GM10847 (cell line): ENCODE data around the gene RNF187.

Experiments used
- POLR2A ChIP-seq: IDR thresholded peaks from 2 replicates; pipeline ENCODE4 v1.6.1; 2011; ENCODE audit not compliant: insufficient read length; ENCODE audit errors: extremely low read depth

Gene RNF187

GRCh38 chr1:228456252-228457016, 30.7 kb upstream of the RNF187 start:
- no peak for TF ChIP-seq POLR2A

- no peak for TF ChIP-seq POLR2A
Observed at GRCh38 chr1:228457017-228457395, 30.2 kb upstream of the RNF187 start.

DNA sequence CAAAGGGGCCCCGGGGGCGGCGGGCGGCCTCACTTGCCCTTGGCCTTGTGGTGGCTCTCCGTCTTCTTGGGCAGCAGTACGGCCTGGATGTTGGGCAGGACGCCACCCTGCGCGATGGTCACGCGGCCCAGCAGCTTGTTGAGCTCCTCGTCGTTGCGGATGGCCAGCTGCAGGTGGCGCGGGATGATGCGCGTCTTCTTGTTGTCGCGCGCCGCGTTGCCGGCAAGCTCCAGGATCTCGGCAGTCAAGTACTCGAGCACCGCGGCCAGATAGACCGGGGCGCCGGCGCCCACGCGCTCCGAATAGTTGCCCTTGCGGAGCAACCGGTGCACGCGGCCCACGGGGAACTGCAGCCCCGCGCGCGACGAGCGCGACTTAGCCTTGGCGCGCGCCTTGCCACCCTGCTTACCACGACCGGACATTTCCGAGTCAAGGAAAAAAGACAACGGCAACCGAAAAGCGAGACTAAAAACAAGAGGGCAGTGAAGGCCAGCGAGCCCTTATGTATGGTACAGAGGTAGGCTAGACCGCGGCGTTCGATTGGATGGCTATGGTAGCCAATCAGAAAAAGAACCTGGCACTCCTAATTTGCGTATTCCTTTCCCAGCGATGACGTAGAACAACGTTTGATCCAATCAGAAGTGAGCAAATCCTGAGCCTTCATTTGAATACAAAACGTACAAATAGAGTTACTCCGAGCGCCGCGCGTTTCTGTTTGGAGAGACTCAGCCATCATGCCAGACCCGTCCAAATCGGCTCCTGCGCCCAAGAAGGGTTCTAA, 29.6 kb upstream of the RNF187 start:
- TF ChIP-seq POLR2A = peak; percentile 72

GRCh38 chr1:228459091-228459993, 27.8 kb upstream of the RNF187 start:
- TF ChIP-seq POLR2A = peak; percentile 19

- TF ChIP-seq POLR2A = no peak
Observed at GRCh38 chr1:228460821-228461220, 26.4 kb upstream of the RNF187 start.

DNA sequence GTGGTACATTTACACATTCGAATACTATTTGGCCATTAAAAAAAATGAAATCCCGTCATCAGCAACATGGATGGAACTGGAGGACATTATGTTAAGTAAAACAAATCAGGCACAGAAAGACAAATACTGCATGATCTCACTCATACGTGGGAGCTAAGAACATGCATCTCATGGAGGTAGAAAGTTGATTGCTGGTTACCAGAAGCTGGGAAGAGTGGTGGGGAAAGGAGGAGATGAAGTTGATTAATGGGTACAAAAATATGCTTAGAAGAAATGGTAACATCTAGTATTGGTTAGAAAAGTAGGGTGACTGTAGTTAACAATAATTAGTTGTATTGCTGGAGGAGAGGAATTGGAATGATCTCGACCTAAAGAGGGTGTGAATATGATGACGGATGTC, 24.6 kb upstream of the RNF187 start:
- TF ChIP-seq POLR2A = no peak

DNA sequence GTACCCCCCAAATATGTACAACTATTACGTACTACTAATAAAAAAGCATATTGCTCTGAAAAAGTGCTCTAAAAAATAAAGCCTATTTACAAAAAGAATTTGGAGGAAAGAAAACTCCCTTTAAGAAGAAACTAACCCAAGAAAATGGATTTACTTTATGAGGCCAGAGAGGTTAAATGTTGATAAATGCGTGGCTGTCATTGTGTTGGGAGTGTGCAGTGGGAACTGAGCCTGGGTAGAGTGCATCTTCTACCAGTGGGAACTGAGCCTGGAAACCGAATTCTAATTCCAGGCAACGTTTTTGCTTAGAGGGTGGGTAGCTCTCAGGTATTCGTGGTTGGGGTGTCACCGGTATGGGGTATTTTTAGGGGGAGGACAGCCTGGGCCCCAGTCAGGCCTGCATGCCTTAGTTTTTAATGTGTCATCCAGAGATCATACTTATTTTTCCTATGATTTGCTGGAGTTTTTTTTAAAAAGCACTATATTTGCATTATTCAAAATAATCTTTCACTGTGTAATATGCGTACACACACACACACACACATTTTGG, 24.1 kb upstream of the RNF187 start:
- no peak for TF ChIP-seq POLR2A

GRCh38 chr1:228463559-228464455, 23.4 kb upstream of the RNF187 start:
- TF ChIP-seq POLR2A = peak; percentile 40

- TF ChIP-seq POLR2A = peak; percentile 50
Observed at GRCh38 chr1:228464487-228464983, 22.6 kb upstream of the RNF187 start.

GRCh38 chr1:228465141-228465540, 22.0 kb upstream of the RNF187 start:
- TF ChIP-seq POLR2A = no peak

- TF ChIP-seq POLR2A = no peak
Observed at GRCh38 chr1:228465571-228466146, 21.5 kb upstream of the RNF187 start.

- TF ChIP-seq POLR2A = no peak
Observed at GRCh38 chr1:228469413-228470162, 17.6 kb upstream of the RNF187 start.
